ENCODE measurements around the gene ACSL1.

ACSL1 gene

GRCh38 chr4:184838249-184839074 lies 12.7 kb upstream of the ACSL1 start:
- WGBS (ENCODE audit: extremely low coverage, insufficient coverage, low lambda C conversion rate), result no CpG with 5 or more reads among the region's 11 CpGs
- no peaks in the 10 kb centered on the region for H3K36me3 ChIP-seq (ENCODE audit: control insufficient read depth, insufficient read depth, low read length)
- no peak overlapping the region for H2BK15ac ChIP-seq (replicated peaks; ENCODE audit: low read depth)
- no peaks in the 10 kb centered on the region for H3K27me3 ChIP-seq (ENCODE audit: insufficient read depth, low read length, poor library complexity)
- H2BK120ac ChIP-seq (ENCODE audit: low read depth, low read length), result no peak overlapping the region
- H4K5ac ChIP-seq (ENCODE audit: low read length), result no peak overlapping the region
- H3K18ac ChIP-seq (ENCODE audit: low read length), result no peak overlapping the region
- no peak overlapping the region for H3K27ac ChIP-seq (ENCODE audit: low read depth, low read length)
- H3K79me2 ChIP-seq (ENCODE audit: control insufficient read depth, insufficient read depth, low read length), result no peaks in the 10 kb centered on the region
- peak; percentile 58 for DNase-seq
- H3K4me2 ChIP-seq (ENCODE audit: low read length), result no peak overlapping the region
- H2AK5ac ChIP-seq (ENCODE audit: low read length), result no peak overlapping the region
- H3K4me3 ChIP-seq (ENCODE audit: low read length), result no peak overlapping the region
- no peak overlapping the region for H2BK5ac ChIP-seq (ENCODE audit: low read length)
- H3K9ac ChIP-seq (ENCODE audit: low read length), result no peak overlapping the region
- H3K79me1 ChIP-seq (ENCODE audit: low read length), result no peaks in the 10 kb centered on the region
- no peak overlapping the region for H3K56ac ChIP-seq (ENCODE audit: low read length)
- no peak overlapping the region for H4K8ac ChIP-seq (ENCODE audit: low read depth, low read length)
- H3K4me1 ChIP-seq (ENCODE audit: control insufficient read depth, low read depth, low read length), result no peaks in the 10 kb centered on the region
- H3K4ac ChIP-seq (ENCODE audit: low read depth, low read length), result no peak overlapping the region
- H3K23ac ChIP-seq (ENCODE audit: low read length), result no peak overlapping the region

- DNase-seq, result no peak
- H3K4ac ChIP-seq (ENCODE audit: low read depth, low read length), result no peak overlapping the region
- H3K4me2 ChIP-seq (ENCODE audit: low read length), result no peak overlapping the region
- H3K23ac ChIP-seq (ENCODE audit: low read length), result no peak overlapping the region
- no peaks in the 10 kb centered on the region for H3K27me3 ChIP-seq (ENCODE audit: insufficient read depth, low read length, poor library complexity)
- no peak overlapping the region for H2BK5ac ChIP-seq (ENCODE audit: low read length)
- H3K36me3 ChIP-seq (ENCODE audit: control insufficient read depth, insufficient read depth, low read length), result no peaks in the 10 kb centered on the region
- H3K4me3 ChIP-seq (ENCODE audit: low read length), result no peak overlapping the region
- H4K8ac ChIP-seq (ENCODE audit: low read depth, low read length), result no peak overlapping the region
- H3K27ac ChIP-seq (ENCODE audit: low read depth, low read length), result no peak overlapping the region
- no peak overlapping the region for H2BK15ac ChIP-seq (replicated peaks; ENCODE audit: low read depth)
- H3K79me2 ChIP-seq (ENCODE audit: control insufficient read depth, insufficient read depth, low read length), result no peaks in the 10 kb centered on the region
- H3K18ac ChIP-seq (ENCODE audit: low read length), result no peak overlapping the region
- H3K9ac ChIP-seq (ENCODE audit: low read length), result no peak overlapping the region
- WGBS (ENCODE audit: extremely low coverage, insufficient coverage, low lambda C conversion rate), result no CpG with 5 or more reads among the region's 5 CpGs
- H4K5ac ChIP-seq (ENCODE audit: low read length), result no peak overlapping the region
- no peaks in the 10 kb centered on the region for H3K79me1 ChIP-seq (ENCODE audit: low read length)
- H3K4me1 ChIP-seq (ENCODE audit: control insufficient read depth, low read depth, low read length), result no peaks in the 10 kb centered on the region
- no peak overlapping the region for H2BK120ac ChIP-seq (ENCODE audit: low read depth, low read length)
- H3K56ac ChIP-seq (ENCODE audit: low read length), result no peak overlapping the region
- no peak overlapping the region for H2AK5ac ChIP-seq (ENCODE audit: low read length)
These were observed 10.8 kb upstream of the ACSL1 start for GRCh38 chr4:184836613-184837012.

- peak; percentile 21 for DNase-seq
- no peak overlapping the region for H4K8ac ChIP-seq (ENCODE audit: low read depth, low read length)
- no peak overlapping the region for H3K4me3 ChIP-seq (ENCODE audit: low read length)
- H3K79me2 ChIP-seq (ENCODE audit: control insufficient read depth, insufficient read depth, low read length), result no peaks in the 10 kb centered on the region
- no peak overlapping the region for H3K18ac ChIP-seq (ENCODE audit: low read length)
- no peaks in the 10 kb centered on the region for H3K27me3 ChIP-seq (ENCODE audit: insufficient read depth, low read length, poor library complexity)
- H2AK5ac ChIP-seq (ENCODE audit: low read length), result no peak overlapping the region
- no peak overlapping the region for H2BK120ac ChIP-seq (ENCODE audit: low read depth, low read length)
- H3K79me1 ChIP-seq (ENCODE audit: low read length), result no peaks in the 10 kb centered on the region
- no peak overlapping the region for H3K9ac ChIP-seq (ENCODE audit: low read length)
- H3K36me3 ChIP-seq (ENCODE audit: control insufficient read depth, insufficient read depth, low read length), result no peaks in the 10 kb centered on the region
- no peak overlapping the region for H2BK5ac ChIP-seq (ENCODE audit: low read length)
- H3K56ac ChIP-seq (ENCODE audit: low read length), result no peak overlapping the region
- H3K27ac ChIP-seq (ENCODE audit: low read depth, low read length), result no peak overlapping the region
- H3K4me2 ChIP-seq (ENCODE audit: low read length), result no peak overlapping the region
- H3K4ac ChIP-seq (ENCODE audit: low read depth, low read length), result no peak overlapping the region
- H3K23ac ChIP-seq (ENCODE audit: low read length), result no peak overlapping the region
- H3K4me1 ChIP-seq (ENCODE audit: control insufficient read depth, low read depth, low read length), result no peaks in the 10 kb centered on the region
- no CpG with 5 or more reads among the region's 10 CpGs for WGBS (ENCODE audit: extremely low coverage, insufficient coverage, low lambda C conversion rate)
- H2BK15ac ChIP-seq (replicated peaks; ENCODE audit: low read depth), result no peak overlapping the region
- no peak overlapping the region for H4K5ac ChIP-seq (ENCODE audit: low read length)
These were observed 7.5 kb upstream of the ACSL1 start for GRCh38 chr4:184833046-184833838.

- Histone ChIP-seq H2BK5ac (ENCODE audit: low read length) (no peak overlapping the region), H2BK15ac (replicated peaks; ENCODE audit: low read depth) (no peak overlapping the region), H3K79me2 (ENCODE audit: control insufficient read depth, insufficient read depth, low read length) (no peaks in the 10 kb centered on the region), H3K4me1 (ENCODE audit: control insufficient read depth, low read depth, low read length) (no peaks in the 10 kb centered on the region), H4K8ac (ENCODE audit: low read depth, low read length) (no peak overlapping the region), H2AK5ac (ENCODE audit: low read length) (no peak overlapping the region), H3K36me3 (ENCODE audit: control insufficient read depth, insufficient read depth, low read length) (no peaks in the 10 kb centered on the region), H3K23ac (ENCODE audit: low read length) (no peak overlapping the region), H3K4ac (ENCODE audit: low read depth, low read length) (no peak overlapping the region), H2BK120ac (ENCODE audit: low read depth, low read length) (no peak overlapping the region), H3K4me3 (ENCODE audit: low read length) (no peak overlapping the region), H3K79me1 (ENCODE audit: low read length) (no peaks in the 10 kb centered on the region), H3K9ac (ENCODE audit: low read length) (no peak overlapping the region), H3K56ac (ENCODE audit: low read length) (no peak overlapping the region), H3K27ac (ENCODE audit: low read depth, low read length) (no peak overlapping the region), H3K27me3 (ENCODE audit: insufficient read depth, low read length, poor library complexity) (peaks cover 9% of the 10 kb centered on the region), H4K5ac (ENCODE audit: low read length) (no peak overlapping the region), H3K4me2 (ENCODE audit: low read length) (no peak overlapping the region), H3K18ac (ENCODE audit: low read length) (no peak overlapping the region)
- DNase-seq, result no peak
- no CpG with 5 or more reads among the region's 5 CpGs for WGBS (ENCODE audit: extremely low coverage, insufficient coverage, low lambda C conversion rate)
These were observed 5.4 kb upstream of the ACSL1 start for GRCh38 chr4:184831153-184831552.

- no peak overlapping the region for H3K18ac ChIP-seq (ENCODE audit: low read length)
- H3K56ac ChIP-seq (ENCODE audit: low read length), result peak overlapping the region; percentile 70
- H3K9ac ChIP-seq (ENCODE audit: low read length), result no peak overlapping the region
- no peak overlapping the region for H2BK120ac ChIP-seq (ENCODE audit: low read depth, low read length)
- H3K23ac ChIP-seq (ENCODE audit: low read length), result no peak overlapping the region
- H2BK5ac ChIP-seq (ENCODE audit: low read length), result no peak overlapping the region
- no CpG with 5 or more reads among the region's 15 CpGs for WGBS (ENCODE audit: extremely low coverage, insufficient coverage, low lambda C conversion rate)
- H3K79me2 ChIP-seq (ENCODE audit: control insufficient read depth, insufficient read depth, low read length), result no peaks in the 10 kb centered on the region
- no peaks in the 10 kb centered on the region for H3K4me1 ChIP-seq (ENCODE audit: control insufficient read depth, low read depth, low read length)
- H3K4me3 ChIP-seq (ENCODE audit: low read length), result no peak overlapping the region
- peak overlapping the region; percentile 94 for H3K4me2 ChIP-seq (ENCODE audit: low read length)
- H3K4ac ChIP-seq (ENCODE audit: low read depth, low read length), result no peak overlapping the region
- no peak overlapping the region for H4K5ac ChIP-seq (ENCODE audit: low read length)
- no peak overlapping the region for H2AK5ac ChIP-seq (ENCODE audit: low read length)
- no peak overlapping the region for H2BK15ac ChIP-seq (replicated peaks; ENCODE audit: low read depth)
- no peak overlapping the region for H4K8ac ChIP-seq (ENCODE audit: low read depth, low read length)
- H3K79me1 ChIP-seq (ENCODE audit: low read length), result no peaks in the 10 kb centered on the region
- no peaks in the 10 kb centered on the region for H3K36me3 ChIP-seq (ENCODE audit: control insufficient read depth, insufficient read depth, low read length)
- peaks cover 26% of the 10 kb centered on the region for H3K27me3 ChIP-seq (ENCODE audit: insufficient read depth, low read length, poor library complexity)
- DNase-seq, result no peak
- H3K27ac ChIP-seq (ENCODE audit: low read depth, low read length), result no peak overlapping the region
These were observed 1.0 kb upstream of the ACSL1 start for GRCh38 chr4:184826691-184827270.

Data from mesendoderm (in vitro differentiated cells).